Hair follicular keratinocyte (primary cell): ENCODE measurements around the gene TUBD1. TPM values are rescaled to one million over a fixed set of nuclear protein-coding genes. Genes with fewer than 3 reads are reported as not detected.

Source experiments
- total RNA-seq: library from RNA; depleted of rRNA; stranded (reverse); fragments of >200 nt; gene quantifications from 2 replicates; pipeline ENCODE4 v1.2.3, GENCODE V29; 2015

TUBD1 gene, protein sequence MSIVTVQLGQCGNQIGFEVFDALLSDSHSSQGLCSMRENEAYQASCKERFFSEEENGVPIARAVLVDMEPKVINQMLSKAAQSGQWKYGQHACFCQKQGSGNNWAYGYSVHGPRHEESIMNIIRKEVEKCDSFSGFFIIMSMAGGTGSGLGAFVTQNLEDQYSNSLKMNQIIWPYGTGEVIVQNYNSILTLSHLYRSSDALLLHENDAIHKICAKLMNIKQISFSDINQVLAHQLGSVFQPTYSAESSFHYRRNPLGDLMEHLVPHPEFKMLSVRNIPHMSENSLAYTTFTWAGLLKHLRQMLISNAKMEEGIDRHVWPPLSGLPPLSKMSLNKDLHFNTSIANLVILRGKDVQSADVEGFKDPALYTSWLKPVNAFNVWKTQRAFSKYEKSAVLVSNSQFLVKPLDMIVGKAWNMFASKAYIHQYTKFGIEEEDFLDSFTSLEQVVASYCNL
- 5.4 and 7.2 TPM in 2 replicates for total RNA-seq

DNA sequence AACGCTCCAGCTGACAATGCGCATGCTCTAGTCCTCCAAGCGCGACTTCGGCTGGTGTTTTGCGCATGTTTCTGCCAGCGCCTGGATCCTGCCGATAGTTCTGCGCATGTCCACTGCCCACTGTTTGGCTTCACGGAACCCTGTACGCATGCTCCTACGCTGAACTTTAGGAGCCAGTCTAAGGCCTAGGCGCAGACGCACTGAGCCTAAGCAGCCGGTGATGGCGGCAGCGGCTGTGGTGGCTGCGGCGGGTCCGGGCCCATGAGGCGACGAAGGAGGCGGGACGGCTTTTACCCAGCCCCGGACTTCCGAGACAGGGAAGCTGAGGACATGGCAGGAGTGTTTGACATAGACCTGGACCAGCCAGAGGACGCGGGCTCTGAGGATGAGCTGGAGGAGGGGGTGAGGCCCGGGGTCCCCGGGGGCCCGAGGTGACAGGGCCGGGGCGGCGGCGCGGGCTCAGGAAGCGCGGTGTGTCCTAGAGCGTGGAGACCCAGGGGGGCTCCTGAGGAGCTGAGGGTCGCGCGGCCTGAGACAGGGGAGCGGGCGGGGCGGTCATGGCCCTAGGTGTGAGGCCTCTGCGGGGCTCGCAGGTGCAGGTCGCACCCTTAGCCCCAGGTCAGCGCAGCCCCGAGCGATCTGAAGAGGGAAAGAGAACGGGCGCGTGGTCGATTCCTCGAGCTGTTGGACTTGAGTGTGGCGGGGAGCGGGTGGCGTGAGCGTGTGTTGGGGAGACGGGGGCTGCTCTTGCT, at the start of gene TUBD1, which contains the start of gene RPS6KB1:
TSS of gene TUBD1 (minus strand) at position 20 of the 752 bp plus-strand sequence. CDS start 1,941 bp downstream, outside the sequence.
TSS of gene RPS6KB1 (plus strand) at position 198 of the 752 bp plus-strand sequence. CDS start at position 262, 64 bp downstream.

Other genes starting within 250 kb of the TUBD1 start
- gene PTRH2, start 185.5 kb downstream of the TUBD1 start, total RNA-seq = 33.1 and 54.6 TPM in 2 replicates
- gene VMP1, start 185.3 kb downstream of the TUBD1 start, total RNA-seq = 76.3 and 81.1 TPM in 2 replicates
- 8.1 and 9.8 TPM in 2 replicates for gene RPS6KB1, start 178 bp upstream of the TUBD1 start, total RNA-seq
- gene RNFT1, start 71.8 kb upstream of the TUBD1 start, total RNA-seq = 6.2 TPM in 2 replicates
- 11.6 and 12.8 TPM in 2 replicates for gene HEATR6, start 186.0 kb upstream of the TUBD1 start, total RNA-seq